GM12872 (cell line): Measurements from ENCODE around the gene ATRN.

Experiments used
- CTCF ChIP-seq: IDR thresholded peaks from 3 replicates; pipeline ENCODE4 v1.5.1; 2011; ENCODE audit warnings: low read depth, mild to moderate bottlenecking, low read length, moderate library complexity; ENCODE audit not compliant: insufficient read depth

ATRN gene

GRCh38 chr20:3628502-3629314 lies 157.9 kb downstream of the ATRN start:
- no peak for TF ChIP-seq CTCF

- no peak for TF ChIP-seq CTCF
These were observed 159.1 kb downstream of the ATRN start for GRCh38 chr20:3629893-3630292.

- TF ChIP-seq CTCF, result no peak
These were observed 159.6 kb downstream of the ATRN start for GRCh38 chr20:3630429-3630828.

GRCh38 chr20:3631534-3631933 lies 160.7 kb downstream of the ATRN start:
- TF ChIP-seq CTCF, result no peak

- TF ChIP-seq CTCF, result no peak
These were observed 161.6 kb downstream of the ATRN start for GRCh38 chr20:3632311-3633004.

- no peak for TF ChIP-seq CTCF
These were observed 163.2 kb downstream of the ATRN start for GRCh38 chr20:3633913-3634478.

GRCh38 chr20:3635346-3635745 lies 164.5 kb downstream of the ATRN start:
- no peak for TF ChIP-seq CTCF
